ENCODE results near the gene SSNA1.

- no peak for TF ChIP-seq CTCF (IDR thresholded peaks at IDR 0.05)
- TF ChIP-seq EP300 (IDR thresholded peaks at IDR 0.05), result no peak
- no peak for TF ChIP-seq POLR2A (IDR thresholded peaks at IDR 0.05)
Measured at GRCh38 chr9:137163365-137163715, 25.1 kb upstream of the SSNA1 start.

All from ovary (tissue), 3 donors.